Neutrophil (primary cell): ENCODE results near the gene AVPI1.
"Not testable (repeated sequence)": the region's sequence is repeated elsewhere in the genome, so short reads cannot be mapped to it uniquely, and the experiment has no call there.

ENCODE experiments used
- H3K27ac ChIP-seq: fragments of 200-600 bp; sonication (generic); 2 replicates; pipeline ENCODE4 v1.5.1; 2016; ENCODE audit warnings: mild to moderate bottlenecking, moderate library complexity
- H3K27me3 ChIP-seq: fragments of 200-600 bp; sonication (generic); 2 replicates; pipeline ENCODE4 v1.6.0; 2016; ENCODE audit warnings: mild to moderate bottlenecking
- H3K36me3 ChIP-seq: fragments of 200-600 bp; sonication (generic); 2 replicates; pipeline ENCODE4 v1.5.1; 2017
- H3K4me1 ChIP-seq, 2 experiments: fragments of 200-600 bp in 1 of 2; sonication (generic) in 1 of 2; 1 replicate in 1 of 2; 2 replicates in 1 of 2; pipeline versions ENCODE4 v1.5.1 to v1.6.1; 2013 to 2016; ENCODE audit warnings: low read depth in 1 of 2, low read length in 1 of 2, mild to moderate bottlenecking in 1 of 2, moderate library complexity in 1 of 2; ENCODE audit not compliant: control insufficient read depth in 1 of 2, insufficient read depth in 1 of 2
- H3K4me3 ChIP-seq, 2 experiments: fragments of 200-600 bp in 1 of 2; sonication (generic) in 1 of 2; 1 replicate in 1 of 2; 2 replicates in 1 of 2; pipeline ENCODE4 v1.5.1; 2013 to 2016; ENCODE audit warnings: low read depth in 1 of 2, low read length in 1 of 2, mild to moderate bottlenecking in 1 of 2, moderate library complexity in 1 of 2
- H3K9me3 ChIP-seq: fragments of 200-600 bp; sonication (generic); 2 replicates; pipeline ENCODE4 v1.5.1; 2016
- CTCF ChIP-seq: fragments of 200-600 bp; sonication (generic); IDR thresholded peaks from 2 replicates; pipeline ENCODE4 v1.5.1; 2016; ENCODE audit warnings: antibody characterized with exemption

AVPI1 gene

GRCh38 chr10:97703398-97704067, 16.5 kb upstream of the AVPI1 start:
- Histone ChIP-seq H3K36me3 (no peaks in the 10 kb centered on the region), H3K9me3 (no peaks in the 10 kb centered on the region), H3K4me1 (peaks cover 5 to 6% of the 10 kb centered on the region in 2 experiments), H3K27ac (no peak overlapping the region), H3K27me3 (no peaks in the 10 kb centered on the region), H3K4me3 (no peak overlapping the region)
- no peak for TF ChIP-seq CTCF

- H3K36me3 ChIP-seq, result no peaks in the 10 kb centered on the region
- no peaks in the 10 kb centered on the region for H3K9me3 ChIP-seq
- peak; percentile 54 for TF ChIP-seq CTCF
- no peaks in the 10 kb centered on the region for H3K27me3 ChIP-seq
- H3K27ac ChIP-seq, result no peak overlapping the region
- H3K4me1 ChIP-seq, result peaks cover 5 to 6% of the 10 kb centered on the region in 2 experiments
- no peak overlapping the region for H3K4me3 ChIP-seq
Measured at GRCh38 chr10:97701438-97702069, 14.5 kb upstream of the AVPI1 start.

GRCh38 chr10:97698072-97698655, 11.1 kb upstream of the AVPI1 start:
- not testable (repeated sequence) for H3K4me3 ChIP-seq, H3K4me1 ChIP-seq

GRCh38 chr10:97690133-97690532, 3.1 kb upstream of the AVPI1 start:
- no peaks in the 10 kb centered on the region for H3K9me3 ChIP-seq
- H3K27ac ChIP-seq, result no peak overlapping the region
- H3K4me1 ChIP-seq, result peaks cover 15% of the 10 kb centered on the region in 2 experiments
- no peaks in the 10 kb centered on the region for H3K36me3 ChIP-seq
- peaks cover 26% of the 10 kb centered on the region for H3K27me3 ChIP-seq
- TF ChIP-seq CTCF, result no peak
- H3K4me3 ChIP-seq, result no peak overlapping the region

More at GRCh38 chr10:97698072-97698655, 11.1 kb upstream of the AVPI1 start:
- H3K27me3 ChIP-seq, H3K27ac ChIP-seq, H3K36me3 ChIP-seq, H3K9me3 ChIP-seq: not testable (repeated sequence)

GRCh38 chr10:97689559-97690020, 2.5 kb upstream of the AVPI1 start:
- peaks cover 26% of the 10 kb centered on the region for H3K27me3 ChIP-seq
- H3K9me3 ChIP-seq, result no peaks in the 10 kb centered on the region
- no peak overlapping the region for H3K27ac ChIP-seq
- TF ChIP-seq CTCF, result no peak
- H3K36me3 ChIP-seq, result no peaks in the 10 kb centered on the region
- no peak overlapping the region for H3K4me3 ChIP-seq
- peaks cover 15% of the 10 kb centered on the region in 2 experiments for H3K4me1 ChIP-seq
